ENCODE results near the gene ADGRV1.
"Not testable (repeated sequence)": the region's sequence is repeated elsewhere in the genome, so short reads cannot be mapped to it uniquely, and the experiment has no call there.

ADGRV1 gene

DNA sequence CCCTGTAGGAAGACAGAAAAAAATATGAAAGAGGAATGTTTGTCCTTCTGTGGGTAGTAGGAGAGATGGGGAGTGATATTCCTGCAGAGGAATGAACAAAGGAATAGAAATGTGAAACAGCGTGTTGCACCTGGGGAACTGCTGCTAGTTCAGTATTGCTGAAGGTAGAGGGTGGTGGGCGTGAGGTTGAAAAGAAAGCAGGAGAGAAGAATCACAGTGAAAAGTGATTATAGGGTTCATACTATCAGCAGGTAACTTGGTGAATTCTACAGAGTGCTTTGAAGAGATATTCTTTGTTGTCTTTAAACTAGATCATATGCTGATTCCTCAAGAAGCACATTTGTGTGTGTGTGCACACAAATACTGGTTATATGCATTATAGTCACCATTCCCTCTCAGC lies 95.6 kb downstream of the ADGRV1 start:
- DNase-seq: no peak

DNA sequence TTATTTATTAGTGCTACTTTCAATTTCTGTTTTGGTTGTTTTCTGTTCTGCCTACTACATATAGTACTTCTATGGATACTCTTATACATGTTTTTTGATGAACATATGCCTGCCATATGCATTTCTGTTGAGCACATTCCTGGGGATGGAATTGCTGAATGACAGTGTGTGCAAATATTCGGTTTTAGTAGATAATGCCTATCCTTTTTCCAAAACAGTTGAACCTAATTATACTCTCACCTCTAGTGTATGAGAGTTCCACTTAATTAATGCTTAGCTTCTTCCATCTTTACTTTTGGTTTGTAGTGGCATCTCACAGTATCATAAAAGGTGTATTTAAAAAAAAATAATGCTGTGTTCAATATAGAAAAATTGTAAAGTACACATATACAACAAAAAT lies 96.8 kb downstream of the ADGRV1 start:
- no peak for DNase-seq

DNA sequence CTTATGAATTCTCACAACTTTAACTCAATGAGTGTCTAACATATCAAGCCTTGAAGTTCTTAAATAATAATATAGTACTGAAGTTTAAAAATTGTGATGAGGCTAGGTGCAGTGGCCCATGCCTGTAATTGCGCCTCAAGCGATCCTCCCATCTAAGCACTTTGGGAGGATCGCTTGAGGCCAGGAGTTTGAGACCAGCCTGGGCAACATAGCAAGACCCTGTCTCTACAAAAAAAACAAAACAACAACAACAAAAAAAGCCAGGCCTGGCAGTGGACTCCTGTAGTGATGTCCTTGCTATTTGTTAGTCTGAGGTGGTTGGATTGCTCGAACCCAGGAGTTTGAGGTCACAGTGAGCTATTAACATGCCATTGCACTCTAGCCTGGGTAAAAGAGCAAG lies 98.4 kb downstream of the ADGRV1 start:
- no peak for DNase-seq

DNA sequence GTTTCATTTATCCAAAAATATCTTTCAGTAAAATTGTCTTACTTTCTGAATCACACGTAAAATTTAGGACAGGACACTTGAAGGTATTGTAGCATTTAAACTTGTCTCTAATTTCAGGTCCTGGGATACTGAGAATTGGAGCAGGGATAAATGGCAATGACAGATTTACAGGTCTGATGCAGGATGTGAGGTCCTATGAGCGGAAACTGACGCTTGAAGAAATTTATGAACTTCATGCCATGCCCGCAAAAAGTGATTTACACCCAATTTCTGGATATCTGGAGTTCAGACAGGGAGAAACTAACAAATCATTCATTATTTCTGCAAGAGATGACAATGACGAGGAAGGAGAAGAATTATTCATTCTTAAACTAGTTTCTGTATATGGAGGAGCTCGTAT lies 99.2 kb downstream of the ADGRV1 start:
- DNase-seq: no peak

DNA sequence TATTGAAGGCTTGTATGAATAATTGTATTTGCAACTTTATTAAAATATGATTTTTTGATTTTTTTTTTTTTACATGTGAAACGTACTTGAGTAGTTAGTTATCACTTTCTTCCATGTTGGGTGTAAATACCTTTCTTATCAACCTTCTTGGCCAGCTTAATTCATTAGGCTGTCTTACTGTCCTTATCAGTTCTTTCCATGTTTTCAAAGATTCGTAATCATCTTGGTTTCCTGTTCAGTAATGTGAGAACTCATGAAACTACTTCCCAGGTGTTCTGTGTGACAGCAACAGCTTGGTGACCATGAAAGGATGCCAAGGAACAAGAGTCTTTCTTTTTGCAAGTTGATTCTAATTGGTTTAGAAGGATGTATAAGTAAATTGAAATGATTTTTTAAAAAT lies 100.0 kb downstream of the ADGRV1 start:
- no peak for DNase-seq

DNA sequence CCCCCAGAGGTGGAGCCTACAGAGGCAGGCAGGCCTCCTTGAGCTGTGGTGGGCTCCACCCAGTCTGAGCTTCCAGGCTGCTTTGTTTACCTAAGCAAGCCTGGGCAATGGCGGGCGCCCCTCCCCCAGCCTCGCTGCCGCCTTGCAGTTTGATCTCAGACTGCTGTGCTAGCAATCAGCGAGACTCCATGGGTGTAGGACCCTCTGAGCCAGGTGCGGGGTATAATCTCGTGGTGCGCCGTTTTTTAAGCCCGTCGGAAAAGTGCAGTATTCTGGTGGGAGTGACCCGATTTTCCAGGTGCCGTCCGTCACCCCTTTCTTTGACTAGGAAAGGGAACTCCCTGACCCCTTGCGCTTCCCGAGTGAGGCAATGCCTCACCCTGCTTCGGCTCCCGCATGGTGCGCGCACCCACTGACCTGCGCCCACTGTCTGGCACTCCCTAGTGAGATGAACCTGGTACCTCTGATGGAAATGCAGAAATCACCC lies 109.5 kb downstream of the ADGRV1 start:
- DNase-seq: not testable (repeated sequence)

DNA sequence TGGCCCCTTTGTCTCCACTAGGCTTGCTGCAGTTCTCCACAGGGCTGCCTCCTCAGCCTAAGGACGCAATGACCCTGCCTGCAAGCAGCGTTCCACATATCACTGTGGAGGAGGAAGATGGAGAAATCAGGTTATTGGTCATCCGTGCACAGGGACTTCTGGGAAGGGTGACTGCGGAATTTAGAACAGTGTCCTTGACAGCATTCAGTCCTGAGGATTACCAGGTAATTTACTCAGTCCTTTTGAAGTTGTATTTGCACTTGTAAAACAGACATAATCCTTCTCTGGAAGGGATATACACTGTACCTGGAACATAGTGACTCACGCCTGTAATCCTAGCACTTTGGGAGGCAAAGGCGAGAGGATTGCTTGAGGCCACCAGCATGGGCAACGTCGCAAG lies 116.6 kb downstream of the ADGRV1 start:
- no peak for DNase-seq

DNA sequence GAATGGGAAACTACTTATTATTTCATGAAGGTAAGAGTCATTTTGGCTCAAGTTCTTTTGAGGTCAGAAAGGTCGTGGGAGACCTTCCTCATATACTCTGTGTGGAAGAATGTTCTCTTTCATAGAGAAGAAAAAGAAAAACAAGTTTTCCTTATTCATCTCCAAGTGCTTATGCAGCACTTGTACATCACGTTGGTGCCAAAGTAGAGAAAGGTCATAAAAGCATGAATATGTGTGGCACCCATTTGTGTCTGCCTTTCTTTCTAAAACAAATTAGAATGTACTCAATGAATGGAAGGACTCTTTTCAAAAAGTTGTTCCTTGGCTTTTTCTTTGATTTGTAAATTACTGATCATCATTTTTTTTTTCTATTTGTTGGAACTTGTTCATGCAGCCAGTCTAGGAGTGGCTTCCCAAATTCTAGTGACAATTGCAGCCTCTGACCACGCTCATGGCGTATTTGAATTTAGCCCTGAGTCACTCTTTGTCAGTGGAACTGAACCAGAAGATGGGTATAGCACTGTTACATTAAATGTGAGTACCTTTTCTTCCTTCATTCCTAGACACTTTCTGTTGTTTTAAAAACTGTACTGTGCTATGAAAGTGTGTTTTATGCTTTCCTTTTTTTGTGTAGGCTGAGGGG lies 122.4 kb downstream of the ADGRV1 start:
- no peak for DNase-seq

DNA sequence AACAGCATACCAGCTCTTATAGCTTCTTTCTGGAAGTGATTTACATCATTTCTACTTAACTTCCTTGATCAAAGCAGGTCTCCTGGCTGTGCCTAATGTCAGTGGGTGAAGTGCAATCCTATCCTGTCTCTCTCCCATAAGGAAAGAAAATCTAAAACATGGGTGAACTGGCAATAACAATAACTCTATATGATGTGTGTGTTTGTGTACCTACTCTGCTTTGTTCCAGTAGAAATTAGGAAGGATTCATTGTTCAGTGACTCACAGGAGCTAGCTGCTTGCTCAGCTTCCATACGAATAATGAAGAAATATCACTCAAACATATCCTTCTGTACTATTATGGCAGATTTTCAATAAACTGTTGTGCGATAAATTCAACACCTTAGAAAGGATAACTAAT lies 123.7 kb downstream of the ADGRV1 start:
- DNase-seq: no peak

DNA sequence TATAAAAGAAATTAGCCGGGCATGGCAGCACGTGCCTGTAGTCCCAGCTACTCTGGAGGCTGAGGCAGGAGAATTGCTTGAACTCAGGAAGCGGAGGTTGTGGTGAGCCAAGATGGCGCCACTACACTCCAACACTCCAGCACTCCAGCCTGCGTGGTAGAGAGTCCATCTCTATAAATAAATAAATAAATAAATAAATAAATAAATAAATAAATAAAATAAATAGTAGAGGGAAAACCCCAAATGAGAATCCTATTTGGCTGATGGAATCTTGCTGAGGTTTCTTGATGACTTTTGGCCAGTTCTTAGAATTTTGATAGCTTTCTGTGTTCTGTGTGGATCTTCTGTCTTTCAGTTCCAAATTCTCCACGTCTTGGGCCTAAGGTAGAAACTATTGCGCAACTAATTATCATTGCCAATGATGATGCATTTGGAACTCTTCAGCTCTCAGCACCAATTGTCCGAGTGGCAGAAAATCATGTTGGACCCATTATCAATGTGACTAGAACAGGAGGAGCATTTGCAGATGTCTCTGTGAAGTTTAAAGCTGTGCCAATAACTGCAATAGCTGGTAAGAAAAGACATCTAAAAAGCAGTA lies 126.9 kb downstream of the ADGRV1 start:
- DNase-seq: no peak

DNA sequence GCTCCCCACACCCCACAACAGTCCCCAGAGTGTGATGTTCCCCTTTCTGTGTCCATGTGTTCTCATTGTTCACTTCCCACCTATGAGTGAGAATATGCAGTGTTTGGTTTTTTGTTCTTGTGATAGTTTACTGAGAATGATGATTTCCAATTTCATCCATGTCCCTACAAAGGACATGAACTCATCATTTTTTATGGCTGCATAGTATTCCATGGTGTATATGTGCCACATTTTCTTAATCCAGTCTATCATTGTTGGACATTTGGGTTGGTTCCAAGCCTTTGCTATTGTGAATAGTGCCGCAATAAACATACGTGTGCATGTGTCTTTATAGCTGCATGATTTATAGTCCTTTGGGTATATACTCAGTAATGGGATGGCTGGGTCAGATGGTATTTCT lies 127.8 kb downstream of the ADGRV1 start:
- DNase-seq: not testable (repeated sequence)

DNA sequence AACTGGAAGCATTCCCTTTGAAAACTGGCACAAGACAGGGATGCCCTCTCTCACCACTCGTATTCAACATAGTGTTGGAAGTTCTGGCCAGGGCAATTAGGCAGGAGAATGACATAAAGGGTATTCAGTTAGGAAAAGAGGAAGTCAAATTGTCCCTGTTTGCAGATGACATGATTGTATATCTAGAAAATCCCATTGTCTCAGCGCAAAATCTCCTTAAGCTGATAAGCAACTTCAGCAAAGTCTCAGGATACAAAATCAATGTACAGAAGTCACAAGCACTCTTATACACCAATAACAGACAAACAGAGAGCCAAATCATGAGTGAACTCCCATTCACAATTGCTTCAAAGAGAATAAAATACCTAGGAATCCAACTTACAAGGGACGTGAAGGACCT lies 128.9 kb downstream of the ADGRV1 start:
- not testable (repeated sequence) for DNase-seq

DNA sequence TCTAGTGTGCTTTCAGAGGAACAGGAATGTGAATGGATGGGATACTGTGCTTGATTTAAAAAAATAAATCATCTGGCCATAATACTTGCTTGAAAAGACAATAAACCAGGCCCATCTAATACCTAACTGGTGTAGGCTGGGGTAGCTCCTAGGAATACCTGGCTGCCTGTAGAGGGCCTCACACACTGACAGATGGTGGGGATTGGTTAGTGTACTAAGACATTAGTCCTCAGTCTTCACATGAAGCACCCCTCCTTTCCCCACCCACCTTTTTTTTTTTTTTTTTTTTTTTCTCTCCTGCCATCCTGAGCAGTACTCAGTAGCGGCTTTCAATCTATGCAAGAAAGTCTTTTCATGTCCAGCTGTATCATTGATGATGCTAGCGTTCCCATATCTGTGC lies 130.5 kb downstream of the ADGRV1 start:
- no peak for DNase-seq

DNA sequence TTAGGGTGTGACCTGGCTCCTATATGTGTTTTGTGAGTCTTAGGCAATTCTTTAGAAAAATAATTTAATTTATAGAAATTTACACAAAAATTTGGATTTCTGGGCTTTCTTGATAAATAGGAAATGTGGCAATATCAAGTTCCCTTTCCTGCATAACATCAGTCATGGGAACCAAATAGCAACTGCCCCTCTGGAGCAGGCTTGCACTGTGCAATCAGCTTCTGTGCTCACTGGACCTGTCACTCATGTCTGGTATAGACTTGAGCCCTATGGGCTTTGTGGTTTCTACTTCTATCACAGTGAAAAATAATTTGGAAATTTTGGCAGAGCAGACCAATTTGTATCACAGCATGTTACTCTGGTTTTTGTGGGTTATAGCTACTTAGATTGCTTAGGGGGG lies 131.7 kb downstream of the ADGRV1 start:
- DNase-seq: no peak

DNA sequence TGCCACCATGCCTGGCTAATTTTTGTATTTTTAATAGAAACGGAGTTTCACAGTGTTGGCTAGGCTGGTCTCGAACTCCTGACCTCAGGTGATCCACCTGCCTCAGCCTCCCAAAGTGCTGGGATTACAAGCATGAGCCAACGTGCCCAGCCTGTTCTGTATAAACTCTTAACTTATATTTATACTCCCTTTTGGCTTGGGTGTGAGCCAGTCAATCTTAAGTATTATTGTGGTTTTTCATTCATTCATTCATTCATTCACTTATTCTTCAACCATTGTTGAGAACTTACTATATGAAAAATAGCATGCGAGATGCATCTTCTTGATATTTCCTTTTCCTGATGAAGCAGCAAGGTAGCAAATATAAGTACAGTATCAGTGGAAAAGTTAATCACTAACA lies 132.9 kb downstream of the ADGRV1 start:
- DNase-seq: no peak

DNA sequence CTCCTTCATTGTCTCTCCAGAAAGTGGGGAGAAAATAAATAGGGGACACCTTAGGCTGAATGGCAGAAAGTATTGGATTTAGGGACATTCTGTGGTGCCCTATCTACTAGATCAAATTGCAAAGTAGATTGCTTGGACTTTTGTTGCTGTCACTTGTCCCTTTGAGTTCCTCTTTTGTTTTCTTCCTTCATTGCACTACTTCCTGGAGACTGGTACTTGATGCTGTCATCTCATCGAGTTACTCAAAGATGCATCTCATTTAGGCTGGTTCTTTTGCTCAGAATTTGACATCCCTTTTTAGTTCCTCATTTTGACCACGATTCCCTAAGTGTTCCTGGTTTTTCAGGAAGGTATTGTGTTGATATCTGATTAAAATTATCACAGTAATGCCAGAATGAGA lies 137.6 kb downstream of the ADGRV1 start:
- no peak for DNase-seq

DNA sequence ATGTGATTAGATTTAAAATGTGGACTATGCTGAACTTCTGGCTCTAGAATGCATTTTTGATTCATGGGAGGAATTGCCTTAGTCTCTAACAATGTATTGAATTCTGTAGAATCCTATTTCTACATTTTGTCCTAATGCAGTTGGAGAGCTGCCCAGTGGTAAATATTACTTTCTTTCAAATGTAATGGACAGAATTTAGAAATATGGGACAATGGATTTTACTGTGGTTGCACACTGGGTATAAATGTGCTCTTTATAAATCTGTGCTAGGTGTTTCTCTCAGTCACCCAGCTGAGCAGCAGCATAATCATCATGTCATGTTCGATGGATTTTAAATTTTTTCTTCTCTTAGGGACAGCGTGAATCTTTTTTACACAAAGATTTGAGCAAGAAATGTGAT lies 141.7 kb downstream of the ADGRV1 start:
- no peak for DNase-seq

DNA sequence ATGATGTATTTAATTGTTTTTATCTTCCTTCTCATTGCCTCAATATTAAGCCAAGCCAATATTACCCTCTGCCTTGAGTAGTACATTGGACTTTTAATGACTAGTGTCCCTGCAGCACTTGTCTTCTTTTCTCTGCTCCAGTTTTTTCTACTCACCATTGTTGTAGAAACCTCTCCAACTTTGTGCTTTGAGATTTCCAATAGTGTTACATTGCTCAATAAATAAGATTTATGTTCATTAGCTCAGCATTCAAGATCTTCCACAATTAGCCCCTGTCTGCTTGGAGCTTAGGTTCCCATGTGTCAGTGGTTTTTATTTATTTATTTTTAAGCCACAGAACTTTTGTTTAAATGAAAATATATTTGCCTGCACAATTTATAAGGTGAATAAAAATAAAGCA lies 145.3 kb downstream of the ADGRV1 start:
- no peak for DNase-seq

DNA sequence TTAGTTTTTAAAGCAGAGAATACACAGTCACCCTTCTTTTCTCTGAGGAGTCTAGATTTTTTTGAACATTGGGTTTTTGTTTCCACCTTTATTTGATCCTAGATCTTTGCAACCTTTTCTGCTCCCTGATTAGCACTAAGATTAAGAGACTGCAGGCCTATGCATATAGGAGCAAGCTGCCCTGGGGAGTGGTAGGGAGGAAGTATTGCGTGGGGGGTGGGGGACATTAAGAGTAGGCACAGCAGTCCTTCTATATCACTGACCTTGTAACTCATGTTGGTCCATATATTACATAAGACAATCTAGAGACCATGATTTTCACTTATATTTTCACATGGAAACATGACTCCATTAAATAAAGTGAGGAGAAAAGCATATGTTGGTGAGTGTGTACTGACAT lies 149.1 kb downstream of the ADGRV1 start:
- no peak for DNase-seq

DNA sequence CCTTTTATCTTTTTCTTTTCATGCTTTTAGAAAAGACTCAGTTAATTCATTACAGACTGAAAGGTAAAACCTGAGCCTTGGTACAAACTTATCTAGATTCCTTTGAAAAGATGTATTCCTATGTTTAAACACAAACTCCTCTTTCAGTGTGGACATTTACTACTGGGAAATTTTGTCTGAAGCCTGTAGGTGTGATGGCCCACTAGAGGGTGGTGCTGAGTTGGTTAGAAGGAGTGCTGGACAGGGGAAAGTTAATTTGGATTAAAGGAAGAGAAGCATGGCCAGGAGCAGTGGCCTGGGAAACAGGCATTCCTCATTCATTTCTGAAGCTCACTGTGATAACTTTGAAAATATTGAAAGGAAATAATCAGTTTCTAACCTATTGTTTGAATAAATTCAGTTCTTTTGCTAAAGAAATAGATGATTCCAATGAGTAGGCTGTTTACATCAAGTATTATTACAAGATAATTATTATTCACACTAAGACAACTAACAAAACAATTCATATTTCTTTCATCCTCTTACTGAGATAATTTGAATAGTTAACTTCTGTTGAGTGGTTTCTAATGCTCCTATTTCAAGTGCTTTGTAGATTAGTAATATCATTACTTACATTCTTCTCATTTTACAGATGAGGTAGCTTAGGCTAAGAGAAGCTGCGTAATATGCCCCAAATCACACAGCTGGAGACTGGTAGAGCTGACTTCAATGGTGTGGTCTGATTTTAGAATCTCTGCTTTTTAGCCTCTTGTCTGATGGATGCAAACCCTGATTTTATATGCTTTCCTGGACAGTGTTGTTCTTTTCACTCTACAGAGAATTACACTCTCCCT lies 150.9 kb downstream of the ADGRV1 start:
- no peak for DNase-seq

DNA sequence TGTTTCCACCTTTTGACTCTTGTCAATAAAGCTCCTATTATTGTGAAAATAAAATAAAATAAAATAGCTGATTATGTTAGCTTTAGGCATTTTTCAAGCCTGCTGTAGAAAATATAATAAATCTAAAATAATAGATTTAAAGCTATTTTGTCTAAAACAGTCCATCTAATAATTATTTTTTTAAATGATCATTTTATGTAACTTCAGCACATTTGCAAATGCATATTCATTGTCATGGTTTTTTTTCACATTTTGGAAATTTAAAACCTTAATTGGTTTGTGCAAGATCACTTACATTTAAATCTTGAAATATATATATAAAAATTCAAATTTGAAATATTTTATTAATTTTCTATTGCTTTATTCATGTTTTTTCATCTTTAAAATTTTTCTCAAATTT lies 159.8 kb downstream of the ADGRV1 start:
- no peak for DNase-seq

DNA sequence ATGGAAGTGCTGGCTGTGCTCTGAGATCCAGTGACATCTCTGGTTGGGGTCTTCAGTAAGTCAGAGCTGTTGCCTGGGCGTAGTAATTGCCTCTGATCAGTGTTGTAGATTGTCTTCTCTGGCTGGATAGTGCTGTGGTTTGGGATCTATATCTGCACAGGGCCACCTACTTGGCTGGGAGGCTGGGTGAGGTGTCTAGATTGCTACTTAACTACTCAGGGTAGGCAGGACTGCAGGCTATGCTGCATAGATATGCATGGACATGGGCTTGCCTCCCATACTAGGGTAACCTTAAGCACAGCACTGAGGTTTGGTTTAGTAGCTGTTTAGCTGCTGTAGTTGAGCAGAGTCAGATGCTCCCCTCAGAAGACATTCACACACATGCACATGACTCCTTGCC lies 181.0 kb downstream of the ADGRV1 start:
- DNase-seq: no peak

DNA sequence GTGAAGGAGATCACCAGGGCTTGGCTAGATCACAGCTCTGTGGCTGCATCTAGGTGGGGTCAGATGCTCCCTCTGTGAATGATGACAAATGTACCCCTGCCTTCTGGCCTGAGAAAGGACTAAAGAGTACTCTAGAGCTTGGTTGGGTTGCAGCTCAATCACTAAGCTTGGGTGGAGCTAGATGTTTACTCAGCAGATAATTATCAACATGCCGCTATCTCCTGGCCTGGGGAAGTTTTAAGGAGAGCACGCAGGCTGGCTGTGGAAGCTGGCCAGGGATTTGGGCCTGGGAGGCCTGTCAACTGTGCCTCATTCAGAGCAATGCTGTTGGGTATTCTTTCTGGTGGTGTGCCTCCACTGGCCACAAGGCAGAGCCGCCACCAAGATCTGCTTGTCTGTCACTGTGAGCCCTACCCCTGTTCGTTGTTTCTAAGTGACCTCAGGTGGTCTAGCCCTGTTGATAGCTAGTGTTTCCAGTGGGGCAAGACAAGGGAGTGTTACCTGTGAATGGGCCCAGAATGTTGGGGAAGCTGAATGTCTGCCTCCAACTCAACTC lies 181.7 kb downstream of the ADGRV1 start:
- no peak for DNase-seq

DNA sequence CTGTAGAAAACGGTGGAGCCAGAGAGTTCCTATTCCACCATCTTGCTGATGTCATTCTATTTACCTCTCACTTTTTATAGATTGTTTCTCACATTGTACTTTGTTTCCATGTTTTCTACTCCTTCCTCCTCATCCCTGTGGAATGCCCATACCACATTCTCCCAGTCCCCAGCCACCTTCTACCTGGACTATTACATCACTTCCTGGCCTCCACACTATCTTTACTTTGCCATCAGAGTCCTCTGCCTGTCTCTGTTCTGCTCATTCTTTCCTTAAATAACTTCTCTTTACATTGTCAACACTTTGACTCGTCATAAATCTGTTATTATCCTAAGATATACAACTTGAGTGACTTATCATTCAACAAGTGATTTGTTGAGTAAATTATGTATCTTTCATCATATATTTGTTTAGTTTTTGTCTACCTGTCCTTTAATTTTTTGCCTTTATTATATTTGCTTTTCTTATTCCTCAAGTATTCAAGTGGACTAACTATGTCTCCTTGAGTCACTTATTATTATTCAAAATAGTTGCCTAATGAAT lies 182.5 kb downstream of the ADGRV1 start:
- no peak for DNase-seq
